ENCODE measurements around the gene ADAM12. TPM values are rescaled to one million over a fixed set of nuclear protein-coding genes. Genes with fewer than 3 reads are reported as not detected.

The ADAM12 gene
- total RNA-seq, 1 experiment from 2014 or later: 16.8 TPM

- CTCF ChIA-PET: no interaction called here
- peaks cover 20% of the 10 kb centered on the region for H3K4me1 ChIP-seq (replicated peaks; ENCODE audit: insufficient read depth)
- DNase-seq: no peak
- H3K27me3 ChIP-seq (ENCODE audit: insufficient read depth, low read depth): no peaks in the 10 kb centered on the region
- H3K9me2 ChIP-seq (ENCODE audit: insufficient read depth): no peaks in the 10 kb centered on the region
- no peaks in the 10 kb centered on the region for H4K20me1 ChIP-seq (ENCODE audit: insufficient read depth)
- H3K4me3 ChIP-seq: no peak overlapping the region
- no peaks in the 10 kb centered on the region for H3K9me3 ChIP-seq (ENCODE audit: insufficient read depth, low read depth)
- H3F3A ChIP-seq (ENCODE audit: insufficient read depth, low read depth): peaks cover 18% of the 10 kb centered on the region
- no peaks in the 10 kb centered on the region for H3K36me3 ChIP-seq (ENCODE audit: low read depth)
- POLR2A ChIA-PET (ENCODE audit: unreplicated experiment): no interaction called here
- no peaks in the 10 kb centered on the region for H3K79me2 ChIP-seq (ENCODE audit: low read depth)
- BruUV-seq (replicated peaks): no TSS peak
- intact Hi-C loops (cut with micrococcal nuclease; ENCODE audit: unreplicated experiment): loop anchor here (10.0 kb wide), 1 partner anchor 120 kb away; no protein-coding TSS in a partner anchor
- no peak overlapping the region for H2AFZ ChIP-seq
- no peak overlapping the region for H3K27ac ChIP-seq
- TF ChIP-seq EZH2 (IDR thresholded peaks at IDR 0.05; ENCODE audit: low read depth): no peak
- TF ChIP-seq CTCF (conservative IDR thresholded peaks at IDR 0.05): no peak
- no peak overlapping the region for H3K4me2 ChIP-seq
Observed at GRCh38 chr10:126374435-126374834, 13.8 kb downstream of the ADAM12 start.

- H3K9me2 ChIP-seq (ENCODE audit: insufficient read depth): no peaks in the 10 kb centered on the region
- no peak for DNase-seq
- H4K20me1 ChIP-seq (ENCODE audit: insufficient read depth): no peaks in the 10 kb centered on the region
- H3K79me2 ChIP-seq (ENCODE audit: low read depth): no peaks in the 10 kb centered on the region
- H3K27me3 ChIP-seq (ENCODE audit: insufficient read depth, low read depth): no peaks in the 10 kb centered on the region
- peaks cover 18% of the 10 kb centered on the region for H3F3A ChIP-seq (ENCODE audit: insufficient read depth, low read depth)
- H3K27ac ChIP-seq: no peak overlapping the region
- TF ChIP-seq CTCF (conservative IDR thresholded peaks at IDR 0.05): no peak
- TF ChIP-seq EZH2 (IDR thresholded peaks at IDR 0.05; ENCODE audit: low read depth): no peak
- no peak overlapping the region for H3K4me3 ChIP-seq
- CTCF ChIA-PET: no interaction called here
- no peak overlapping the region for H2AFZ ChIP-seq
- no peak overlapping the region for H3K4me2 ChIP-seq
- BruUV-seq (replicated peaks): no TSS peak
- H3K36me3 ChIP-seq (ENCODE audit: low read depth): no peaks in the 10 kb centered on the region
- intact Hi-C loops (cut with micrococcal nuclease; ENCODE audit: unreplicated experiment): loop anchor here (10.0 kb wide), 1 partner anchor 119 kb away; no protein-coding TSS in a partner anchor
- peaks cover 20% of the 10 kb centered on the region for H3K4me1 ChIP-seq (replicated peaks; ENCODE audit: insufficient read depth)
- H3K9me3 ChIP-seq (ENCODE audit: insufficient read depth, low read depth): no peaks in the 10 kb centered on the region
- POLR2A ChIA-PET (ENCODE audit: unreplicated experiment): no interaction called here
Observed at GRCh38 chr10:126373972-126374371, 14.3 kb downstream of the ADAM12 start.

DNA sequence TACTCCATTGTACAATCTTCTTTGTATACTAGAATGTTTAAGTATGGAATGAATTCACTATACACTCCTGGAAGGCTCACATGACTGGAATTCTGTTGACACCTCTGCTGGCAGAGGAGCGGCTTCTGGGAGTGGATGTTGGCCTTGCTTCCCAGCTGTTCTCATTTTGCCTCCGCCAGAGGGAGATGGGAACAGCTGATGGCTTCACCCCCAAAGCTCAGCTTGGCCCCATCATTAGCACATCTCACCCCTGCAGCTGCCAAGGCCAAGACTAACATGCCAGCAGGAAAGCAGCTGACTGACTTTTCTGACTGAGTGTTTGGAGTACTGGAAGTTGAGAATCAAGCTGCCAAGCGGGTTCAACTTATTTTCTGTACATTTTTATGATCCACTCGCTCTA lies 15.1 kb downstream of the ADAM12 start:
- Histone ChIP-seq H3K9me2 (ENCODE audit: insufficient read depth) (no peaks in the 10 kb centered on the region), H4K20me1 (ENCODE audit: insufficient read depth) (no peaks in the 10 kb centered on the region), H3K9me3 (ENCODE audit: insufficient read depth, low read depth) (no peaks in the 10 kb centered on the region), H3K4me1 (replicated peaks; ENCODE audit: insufficient read depth) (peaks cover 20% of the 10 kb centered on the region), H3K27ac (no peak overlapping the region), H3K4me2 (no peak overlapping the region), H3K4me3 (no peak overlapping the region), H3F3A (ENCODE audit: insufficient read depth, low read depth) (peaks cover 18% of the 10 kb centered on the region), H3K36me3 (ENCODE audit: low read depth) (no peaks in the 10 kb centered on the region), H2AFZ (no peak overlapping the region), H3K27me3 (ENCODE audit: insufficient read depth, low read depth) (no peaks in the 10 kb centered on the region), H3K79me2 (ENCODE audit: low read depth) (no peaks in the 10 kb centered on the region)
- DNase-seq: no peak
- intact Hi-C loops (cut with micrococcal nuclease; ENCODE audit: unreplicated experiment): loop anchor here (10.0 kb wide), 1 partner anchor 118 kb away; no protein-coding TSS in a partner anchor
- POLR2A ChIA-PET (ENCODE audit: unreplicated experiment): no interaction called here
- CTCF ChIA-PET: no interaction called here
- no peak for TF ChIP-seq EZH2 (IDR thresholded peaks at IDR 0.05; ENCODE audit: low read depth)
- no peak for TF ChIP-seq CTCF (conservative IDR thresholded peaks at IDR 0.05)
- no TSS peak for BruUV-seq (replicated peaks)
